Peyer's patch (tissue), 4 donors: ENCODE measurements around the gene CCDC197. TPM values are rescaled to one million over a fixed set of nuclear protein-coding genes. Genes with fewer than 3 reads are reported as not detected.

Experiments used
- DNase-seq, 3 donors: peaks; one replicate each; pipeline ENCODE4 v3.0.0-alpha.2; 2017 to 2019
- H3K27ac ChIP-seq, 4 donors: fragments of 200-600 bp; sonication (generic); one replicate each; pipeline ENCODE4 v1.5.1; 2016 to 2019
- H3K27me3 ChIP-seq, 2 donors: fragments of 200-600 bp; sonication (generic); one replicate each; pipeline ENCODE4 v1.5.1; 2019
- H3K36me3 ChIP-seq, 3 donors: fragments of 200-600 bp; sonication (generic); one replicate each; pipeline ENCODE4 v1.5.1; 2016 to 2019
- H3K4me1 ChIP-seq, 4 donors: fragments of 200-600 bp; sonication (generic); one replicate each; pipeline ENCODE4 v1.5.1; 2016 to 2019
- H3K4me3 ChIP-seq, 4 donors: fragments of 200-600 bp; sonication (generic); 1 replicate in 3 of 4; 2 replicates in 1 of 4; pipeline ENCODE4 v1.5.1; 2016 to 2019; ENCODE audit warnings: mild to moderate bottlenecking in 1 of 4
- H3K9me3 ChIP-seq, 4 donors: fragments of 200-600 bp; sonication (generic); one replicate each; pipeline ENCODE4 v1.5.1; 2016 to 2019; ENCODE audit warnings: mild to moderate bottlenecking in 1 of 4
- CTCF ChIP-seq, 6 experiments: fragments of 450-650 bp in 4 of 6; fragments of 200-600 bp in 2 of 6; sonication (generic) in 1 of 6; IDR thresholded peaks; one replicate each; pipeline ENCODE4 v1.5.1; 2017 to 2019; ENCODE audit warnings: antibody characterized with exemption in 6 of 6, mild to moderate bottlenecking in 3 of 6, moderate library complexity in 1 of 6
- POLR2A ChIP-seq, 2 donors: fragments of 450-650 bp; IDR thresholded peaks; one replicate each; pipeline ENCODE4 v1.5.1; 2017; ENCODE audit warnings: antibody characterized with exemption in 2 of 2, mild to moderate bottlenecking in 2 of 2, moderate library complexity in 2 of 2
- total RNA-seq, 4 donors: library from RNA; depleted of rRNA; stranded (reverse); fragments of >200 nt; gene quantifications; one replicate each; pipeline ENCODE4 v1.1.0, GENCODE V29; 2016

The CCDC197 gene
- total RNA-seq, result not detected

- H3K9me3 ChIP-seq, result no peaks in the 10 kb centered on the region
- no peak for DNase-seq
- TF ChIP-seq POLR2A (IDR thresholded peaks at IDR 0.05), result no peak
- TF ChIP-seq CTCF (IDR thresholded peaks at IDR 0.05), result no peak
- no peaks in the 10 kb centered on the region for H3K36me3 ChIP-seq
- no peak within 1 kb of the TSS for H3K4me3 ChIP-seq
- H3K27ac ChIP-seq, result peak within 1 kb of the TSS in 1 of 4 donors; percentile 73
- no peaks in the 10 kb centered on the region for H3K27me3 ChIP-seq
- peaks cover 0 to 5% (median 3%) of the 10 kb centered on the region in 4 donors for H3K4me1 ChIP-seq
These were observed at the start of gene CCDC197 for GRCh38 chr14:93997082-93997481. CCDC197 (plus strand) TSS chr14:93997301; CDS start chr14:93998132, 831 bp downstream.

DNA sequence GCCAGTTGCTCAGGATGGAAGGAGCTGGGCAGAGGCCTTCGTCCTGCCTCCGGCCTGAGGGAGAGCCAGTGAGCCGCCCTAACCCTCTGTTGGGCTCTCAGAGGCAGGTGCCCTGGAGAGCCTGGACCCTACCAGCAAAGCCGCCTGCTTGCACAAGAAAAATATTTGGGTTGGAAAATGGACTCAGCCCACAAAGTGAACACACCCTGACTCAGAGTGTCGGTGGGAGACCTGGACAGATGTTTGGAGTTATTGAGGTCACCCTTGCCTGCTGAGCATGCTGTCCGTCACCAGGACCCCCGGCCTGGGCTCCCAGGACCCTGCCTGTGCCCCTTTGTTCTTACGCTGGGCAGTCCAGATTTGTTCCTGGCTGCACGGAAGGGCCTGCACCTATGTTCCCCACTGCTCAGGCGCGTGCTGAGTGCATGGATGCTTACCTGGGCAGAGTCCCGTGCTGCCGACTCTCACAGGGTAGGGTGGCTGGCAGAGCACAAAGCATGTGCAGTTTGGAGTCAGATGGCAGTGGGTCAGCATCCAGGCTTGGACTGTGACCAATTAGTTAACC lies 47.5 kb upstream of the CCDC197 start:
- Histone ChIP-seq H3K4me3 (no peak overlapping the region), H3K27ac (no peak overlapping the region), H3K9me3 (no peaks in the 10 kb centered on the region), H3K4me1 (peaks cover 0 to 16% (median 7%) of the 10 kb centered on the region in 4 donors), H3K27me3 (no peaks in the 10 kb centered on the region), H3K36me3 (peaks cover 0 to 10% (median 0%) of the 10 kb centered on the region in 3 donors)
- no peak for TF ChIP-seq CTCF (IDR thresholded peaks at IDR 0.05)
- no peak for TF ChIP-seq POLR2A (IDR thresholded peaks at IDR 0.05)
- no peak for DNase-seq

DNA sequence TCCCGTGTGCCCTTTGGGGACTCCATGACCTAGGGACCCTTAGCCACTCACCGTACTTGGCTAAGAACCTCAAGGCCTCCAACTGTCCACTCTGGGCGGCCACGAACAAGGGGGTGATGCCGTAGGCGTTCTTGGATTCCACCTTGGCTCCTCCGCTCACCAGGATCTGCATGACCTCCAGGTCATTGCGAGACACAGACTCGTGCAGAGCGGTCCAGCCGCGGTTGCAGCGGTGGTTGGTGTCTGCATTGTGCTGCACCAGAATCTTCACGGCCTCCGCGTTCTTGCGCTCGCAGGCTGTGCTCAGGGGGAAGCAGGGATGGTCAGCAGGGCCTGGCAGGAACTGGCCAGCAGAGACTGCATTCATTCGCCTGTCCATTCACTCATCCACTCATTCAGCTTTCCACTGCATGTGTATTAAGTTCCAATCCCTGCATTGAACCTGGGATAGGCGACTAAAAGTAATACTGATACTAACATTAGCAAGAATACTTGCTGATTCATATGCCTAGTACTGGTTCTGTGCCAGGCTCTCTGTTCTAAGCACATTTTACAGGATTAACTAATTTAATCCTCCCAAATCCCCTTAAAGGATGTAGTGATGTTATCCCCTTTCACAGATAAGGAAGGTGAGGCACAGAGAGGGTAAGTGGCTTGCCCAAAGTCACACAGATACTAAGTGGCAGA lies 46.0 kb upstream of the CCDC197 start:
- Histone ChIP-seq H3K36me3 (no peaks in the 10 kb centered on the region), H3K27me3 (no peaks in the 10 kb centered on the region), H3K4me3 (no peak overlapping the region), H3K4me1 (peaks cover 0 to 23% (median 10%) of the 10 kb centered on the region in 4 donors), H3K9me3 (no peaks in the 10 kb centered on the region), H3K27ac (no peak overlapping the region)
- TF ChIP-seq POLR2A (IDR thresholded peaks at IDR 0.05), result no peak
- no peak for TF ChIP-seq CTCF (IDR thresholded peaks at IDR 0.05)
- no peak for DNase-seq

- Histone ChIP-seq H3K4me3 (no peak overlapping the region), H3K4me1 (peaks cover 0 to 28% (median 18%) of the 10 kb centered on the region in 4 donors), H3K36me3 (no peaks in the 10 kb centered on the region), H3K27me3 (no peaks in the 10 kb centered on the region), H3K27ac (no peak overlapping the region), H3K9me3 (no peaks in the 10 kb centered on the region)
- TF ChIP-seq CTCF (IDR thresholded peaks at IDR 0.05), result no peak
- no peak for TF ChIP-seq POLR2A (IDR thresholded peaks at IDR 0.05)
- DNase-seq, result no peak
These were observed 45.2 kb upstream of the CCDC197 start for GRCh38 chr14:93951635-93952540.

GRCh38 chr14:93952829-93953228 lies 44.3 kb upstream of the CCDC197 start:
- Histone ChIP-seq H3K36me3 (no peaks in the 10 kb centered on the region), H3K4me3 (peak overlapping the region in 1 of 4 donors; percentile 38), H3K27me3 (no peaks in the 10 kb centered on the region), H3K9me3 (no peaks in the 10 kb centered on the region), H3K4me1 (peaks cover 0 to 35% (median 24%) of the 10 kb centered on the region in 4 donors), H3K27ac (peak overlapping the region in 2 of 4 donors; percentile 80 to 83)
- DNase-seq, result no peak
- TF ChIP-seq POLR2A (IDR thresholded peaks at IDR 0.05) (no peak), CTCF (IDR thresholded peaks at IDR 0.05) (no peak)
